CD4-positive, alpha-beta T cell treated with Interleukin-1 beta for 1 hour (primary cell): ENCODE measurements around the gene OSBPL5.
"Not testable (repeated sequence)": the region's sequence is repeated elsewhere in the genome, so short reads cannot be mapped to it uniquely, and the experiment has no call there.

ENCODE experiments used
- DNase-seq, 2 donors: peaks; one replicate each; pipeline ENCODE4 v3.0.0-alpha.2; 2020 to 2022

OSBPL5 gene

GRCh38 chr11:3120071-3120792 is 44.9 kb downstream of the OSBPL5 start:
- no peak for DNase-seq

DNA sequence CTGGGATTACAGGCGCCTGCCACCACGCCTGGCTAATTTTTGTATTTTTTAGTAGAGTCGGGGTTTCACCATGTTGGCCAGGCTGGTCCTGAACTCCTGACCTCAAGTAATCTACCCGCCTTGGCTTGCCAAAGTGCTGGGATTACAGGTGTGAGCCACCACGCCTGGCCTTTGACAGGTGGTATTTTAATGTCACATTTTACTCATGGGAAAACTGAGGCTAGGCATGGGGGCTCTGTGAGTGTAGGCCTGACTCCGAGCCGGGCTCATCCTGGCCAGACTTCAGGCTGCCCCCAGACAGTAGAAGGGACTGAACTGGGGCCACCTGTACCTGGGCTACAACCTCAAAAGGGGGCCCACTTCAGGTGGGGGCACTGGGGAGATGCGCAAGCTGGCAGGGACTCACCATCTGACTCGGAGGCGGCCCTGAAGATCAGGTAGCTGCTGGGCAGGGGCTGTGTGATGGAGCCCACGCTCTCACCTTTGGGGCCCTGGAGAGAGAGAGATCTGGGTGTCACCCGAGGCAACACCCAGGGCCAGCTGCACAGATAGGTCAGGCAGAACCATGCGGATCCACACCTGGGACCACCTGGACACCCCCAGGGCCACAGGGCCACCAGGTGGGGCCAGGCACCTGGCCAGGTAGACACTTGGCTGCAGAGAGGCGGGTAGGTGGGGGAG is 45.8 kb downstream of the OSBPL5 start:
- no peak for DNase-seq

DNA sequence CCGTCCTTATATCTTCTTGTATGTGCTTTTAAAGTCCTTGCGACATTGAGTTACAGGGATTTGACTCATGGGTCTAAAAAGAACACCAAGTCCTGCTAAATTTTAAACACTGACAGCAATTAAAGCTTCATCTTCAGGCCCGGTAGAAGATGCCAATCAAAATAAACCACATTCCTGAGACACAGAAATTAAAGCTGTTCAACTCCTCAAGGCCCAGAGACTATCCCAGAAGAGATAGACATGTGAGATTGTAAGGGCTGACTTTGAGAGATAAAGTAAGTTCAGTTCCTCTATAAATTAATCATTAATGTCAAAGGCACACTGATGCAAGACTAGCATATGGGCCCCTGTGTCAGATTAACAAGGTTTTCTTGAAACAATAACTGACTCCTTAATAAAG is 49.8 kb downstream of the OSBPL5 start:
- DNase-seq = no peak

GRCh38 chr11:3113661-3114060 is 51.4 kb downstream of the OSBPL5 start:
- not testable (repeated sequence) for DNase-seq

DNA sequence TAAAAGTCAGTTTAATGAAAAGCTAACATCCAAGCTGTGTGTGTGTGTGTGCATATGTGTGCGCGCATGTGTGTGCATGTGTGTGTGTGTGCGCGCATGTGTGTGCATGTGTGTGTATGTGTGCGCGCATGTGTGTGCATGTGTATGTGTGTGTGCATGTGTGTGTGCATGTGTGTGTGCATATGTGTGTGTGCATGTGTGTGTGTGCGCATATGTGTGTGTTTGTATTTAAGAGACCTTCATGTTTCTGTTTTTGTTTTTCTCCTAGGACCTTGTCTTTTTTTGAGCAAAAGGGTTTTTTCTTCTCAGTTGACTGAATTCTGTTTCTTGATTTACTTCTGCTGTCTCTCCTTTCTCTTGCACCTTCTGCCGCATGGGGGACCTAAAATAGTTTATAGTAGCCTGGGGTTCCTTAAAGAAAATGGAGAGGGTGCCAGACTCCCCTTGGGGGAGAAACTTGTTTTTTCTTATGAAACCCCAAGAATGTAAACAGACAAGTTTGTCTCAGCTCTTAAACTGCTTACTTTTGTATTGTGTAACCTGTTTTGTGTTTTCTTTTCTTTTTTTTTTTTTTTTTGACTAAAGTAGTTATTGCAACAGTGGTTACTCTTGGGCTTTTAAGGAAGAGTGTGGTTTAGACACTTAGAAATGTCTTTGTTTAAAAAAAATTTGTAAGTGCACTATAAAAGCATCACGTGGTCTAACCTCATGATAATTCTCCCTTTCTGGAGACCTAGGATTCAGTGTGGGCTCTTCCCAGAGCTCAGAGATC is 53.0 kb downstream of the OSBPL5 start:
- DNase-seq = no peak

DNA sequence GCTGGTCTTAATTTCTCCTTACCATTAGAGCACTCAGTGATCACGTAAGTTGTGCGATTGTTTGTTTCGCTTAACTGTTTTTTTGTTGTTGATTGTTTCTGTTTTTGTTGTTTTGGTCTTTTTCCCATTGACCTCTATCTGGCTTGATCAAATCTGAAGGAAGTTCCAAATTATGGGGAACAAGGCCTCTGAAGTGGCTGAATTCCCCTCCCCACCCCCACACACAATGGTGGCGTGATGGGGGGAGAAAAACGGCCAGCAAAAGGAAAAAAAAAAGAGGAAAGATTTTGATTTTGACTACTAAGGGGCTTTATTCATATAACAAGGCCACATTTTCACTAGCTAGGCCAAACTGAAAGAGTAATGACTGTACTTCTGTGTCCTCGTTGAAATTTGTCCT is 53.6 kb downstream of the OSBPL5 start:
- no peak for DNase-seq

DNA sequence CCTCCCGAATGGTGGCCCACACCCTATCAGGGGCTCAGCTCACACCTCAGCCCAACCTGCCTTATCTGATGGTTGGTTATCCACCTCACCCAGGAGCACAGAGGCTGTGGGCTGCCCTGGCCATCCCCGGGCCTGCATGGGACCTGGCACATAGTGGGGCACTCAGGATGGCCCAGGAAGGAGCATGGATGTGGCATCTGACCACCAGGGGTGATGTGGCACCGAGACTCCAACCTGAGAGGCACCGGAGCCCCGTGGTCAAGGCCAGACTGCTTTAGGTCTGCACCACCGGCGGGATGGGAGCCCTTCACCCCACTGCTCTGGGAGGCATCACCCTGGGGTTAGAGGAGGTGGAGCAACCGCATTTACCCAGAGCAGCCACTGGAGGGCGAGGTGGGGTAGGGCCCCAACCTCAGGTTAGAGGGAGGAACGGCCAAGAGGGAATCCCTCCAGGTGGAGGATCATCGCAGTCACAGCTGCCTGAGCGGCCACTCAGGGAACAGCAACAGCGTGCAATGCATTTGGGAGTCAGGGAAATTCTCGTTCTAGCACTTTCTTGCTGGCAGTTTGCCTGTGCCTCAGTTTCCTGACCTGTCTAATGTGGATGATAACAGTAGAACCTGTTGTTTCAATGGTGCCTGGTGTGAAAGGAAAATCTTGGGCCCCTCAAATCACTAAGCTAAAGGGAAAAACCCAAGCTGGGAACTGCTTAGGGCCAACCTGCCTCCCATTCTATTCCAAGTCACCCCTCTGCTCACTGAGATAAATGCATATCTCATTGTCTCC is 55.0 kb downstream of the OSBPL5 start:
- peak; percentile 27 to 35 for DNase-seq

- DNase-seq = no peak
Measured at GRCh38 chr11:3109434-3109833, 55.7 kb downstream of the OSBPL5 start.

DNA sequence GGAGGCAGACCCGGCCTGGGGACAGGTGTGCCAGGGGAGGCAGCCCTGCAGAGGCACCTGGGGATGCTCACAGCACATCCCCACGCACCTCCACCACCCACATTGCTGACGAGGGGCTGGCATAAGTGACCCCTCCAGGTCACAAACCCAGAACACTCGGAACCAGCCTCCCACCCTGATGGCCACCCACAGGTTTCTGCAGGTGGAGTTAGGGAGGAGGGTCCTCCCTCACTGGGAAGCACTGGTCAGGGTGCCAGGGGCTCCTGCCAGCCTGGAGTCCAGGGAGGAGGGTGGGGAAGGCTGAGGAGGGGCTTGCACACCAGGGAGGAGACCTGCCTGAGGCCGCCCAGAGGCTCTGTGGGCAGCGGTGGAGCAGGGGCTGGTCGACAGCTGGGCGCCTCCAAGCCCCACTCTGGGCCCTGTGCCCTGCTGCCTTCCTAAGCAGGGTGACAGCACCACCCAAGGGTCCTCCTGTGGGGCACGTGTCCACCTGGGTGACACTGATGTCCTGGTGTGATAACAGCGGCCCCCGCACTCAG is 56.9 kb downstream of the OSBPL5 start:
- DNase-seq = no peak

DNA sequence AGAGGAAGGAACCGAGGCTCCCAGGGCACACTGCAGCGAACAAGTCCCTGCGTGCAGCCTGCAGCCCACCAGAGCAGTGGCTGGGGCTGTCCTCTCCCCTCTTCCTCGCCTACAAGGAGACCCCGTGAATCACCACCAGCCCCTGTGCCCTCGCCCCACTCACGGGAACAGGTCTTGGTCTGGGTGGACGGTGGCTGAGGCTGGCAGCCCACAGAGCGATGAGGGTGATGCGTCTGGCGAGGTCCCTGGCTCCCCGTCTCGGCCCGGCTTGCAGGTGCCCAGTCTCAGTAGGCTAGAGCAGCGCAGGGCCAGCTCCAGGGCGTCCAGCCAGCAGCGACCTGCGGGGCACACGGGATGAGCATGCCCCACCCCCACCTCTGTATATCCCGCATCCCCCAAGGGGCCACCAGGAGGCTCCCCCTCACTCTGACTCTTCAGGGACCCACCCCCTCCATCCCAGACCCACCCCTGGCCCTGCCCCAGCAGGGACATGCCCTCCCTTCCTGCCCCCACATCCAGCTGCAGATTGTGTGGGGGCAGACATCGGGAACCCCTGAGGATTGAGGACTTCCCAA is 57.4 kb downstream of the OSBPL5 start:
- no peak for DNase-seq

GRCh38 chr11:3106736-3107524 is 58.2 kb downstream of the OSBPL5 start:
- no peak for DNase-seq

DNA sequence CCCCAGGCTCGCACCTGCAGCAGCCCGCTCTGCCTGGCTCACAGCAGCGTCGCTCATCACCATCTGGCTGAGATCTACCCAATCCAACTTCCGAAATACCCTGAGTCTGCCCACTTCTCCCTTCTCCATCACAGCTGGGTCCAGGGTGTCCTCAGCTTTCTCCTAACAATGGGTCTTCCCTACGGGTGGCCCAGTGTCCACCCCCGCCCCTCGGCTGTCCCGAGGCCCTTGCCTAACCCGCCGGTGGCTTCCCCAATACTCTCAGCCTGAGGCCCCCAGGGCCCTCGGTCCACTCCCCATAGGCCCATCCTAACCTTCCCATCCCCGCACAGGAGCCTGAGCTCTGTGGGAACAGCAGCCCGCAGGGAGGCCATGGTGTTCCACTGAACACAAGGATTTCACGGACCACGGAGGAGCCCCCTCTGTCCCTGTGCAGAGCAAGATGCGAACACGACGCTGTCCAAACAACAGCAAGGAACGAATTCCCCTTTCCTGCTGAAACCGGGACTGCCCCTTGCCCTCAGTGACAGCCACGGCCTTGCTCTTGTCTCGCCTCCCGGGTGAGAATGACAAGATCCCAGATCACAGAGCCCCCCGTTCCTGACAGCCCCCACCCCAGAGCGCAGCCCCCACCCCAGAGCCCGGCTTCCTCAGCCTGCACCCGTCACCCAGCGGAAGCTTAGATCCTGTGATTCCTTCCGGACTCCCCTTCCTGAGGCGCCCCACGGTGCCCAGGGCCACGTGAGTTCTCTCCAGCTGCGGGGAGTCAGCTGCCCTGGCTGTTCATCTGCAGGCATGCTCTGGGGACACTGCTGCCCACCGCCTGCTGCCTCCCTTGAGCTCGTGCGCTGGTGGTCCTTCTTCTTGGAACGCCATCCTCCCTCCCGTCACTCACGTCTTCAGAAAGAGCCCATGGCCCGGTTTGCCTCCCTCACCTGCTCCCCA is 59.0 kb downstream of the OSBPL5 start:
- no peak for DNase-seq

DNA sequence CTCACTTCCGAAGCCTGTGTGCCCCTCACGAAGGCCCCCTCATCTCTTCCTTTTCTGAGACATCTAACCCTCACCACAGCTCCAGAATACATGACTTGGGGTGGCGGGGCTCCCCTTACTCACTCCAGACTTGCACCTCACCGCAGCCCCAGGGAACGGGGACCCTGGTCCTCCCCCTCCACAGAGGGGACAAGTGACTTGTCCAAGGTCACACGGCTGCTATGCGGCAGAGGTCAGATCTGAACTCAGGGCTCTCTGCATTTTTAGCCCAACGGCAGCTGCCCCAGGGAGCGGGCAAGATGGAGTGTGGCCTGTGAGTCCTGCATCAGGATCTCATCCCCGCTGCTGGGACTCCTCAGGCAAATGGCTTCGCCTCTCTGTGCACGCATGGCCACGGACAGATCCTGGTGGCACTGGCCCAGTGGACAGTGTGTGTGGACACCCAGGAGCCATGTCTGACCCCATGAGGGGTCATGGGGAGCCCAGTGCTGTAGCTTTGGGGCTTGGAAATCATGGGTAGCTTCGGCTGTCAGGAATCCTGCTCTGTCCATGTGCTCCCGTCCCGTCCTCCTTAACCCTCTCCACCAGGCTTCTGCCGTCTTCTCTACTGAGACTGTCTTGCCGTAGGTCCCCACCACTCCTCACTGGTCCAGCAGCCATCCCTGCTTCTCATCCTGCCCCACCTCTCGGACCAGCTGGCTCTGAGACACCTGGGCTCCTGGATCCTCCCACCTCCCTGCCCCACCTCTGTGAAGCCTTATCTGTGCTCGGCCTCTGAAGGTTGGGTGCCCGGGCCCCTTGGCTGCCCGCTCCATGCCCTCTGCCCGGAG is 59.9 kb downstream of the OSBPL5 start:
- DNase-seq = no peak

GRCh38 chr11:3104051-3104714 is 60.9 kb downstream of the OSBPL5 start:
- DNase-seq = no peak

DNA sequence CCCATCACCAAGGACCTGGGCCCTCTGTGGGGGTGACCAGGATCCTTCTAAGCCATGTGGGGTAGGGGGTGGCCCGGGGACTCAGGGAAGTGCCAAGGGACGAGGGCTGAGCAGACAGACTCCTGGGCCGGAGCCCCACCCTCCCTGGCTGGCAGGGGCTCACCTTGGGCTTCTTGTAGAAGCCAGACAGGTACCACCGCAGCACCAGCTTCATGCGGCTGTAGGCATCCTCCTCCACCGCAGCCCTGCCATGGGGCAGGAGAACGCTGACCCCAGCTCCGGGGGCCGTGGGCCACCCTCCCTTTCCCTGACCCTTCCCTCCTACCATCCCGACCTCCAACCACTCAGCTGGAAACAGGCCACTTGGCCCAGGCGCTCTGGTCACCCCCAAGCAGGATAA is 62.0 kb downstream of the OSBPL5 start:
- no peak for DNase-seq

DNA sequence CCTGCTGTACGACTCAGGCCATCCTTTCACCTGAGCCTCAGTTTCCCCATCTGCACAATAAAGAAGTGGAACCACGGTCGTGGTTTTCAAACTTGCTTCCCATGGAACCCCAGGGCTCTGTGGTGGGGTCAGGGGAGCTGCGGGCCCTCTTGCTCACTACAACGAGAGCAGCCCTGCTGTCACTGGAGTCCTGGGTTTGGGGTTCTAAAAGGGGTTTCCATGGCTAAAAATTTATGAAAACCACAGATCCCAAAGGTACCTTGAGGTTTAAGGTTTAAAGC is 62.5 kb downstream of the OSBPL5 start:
- no peak for DNase-seq

DNA sequence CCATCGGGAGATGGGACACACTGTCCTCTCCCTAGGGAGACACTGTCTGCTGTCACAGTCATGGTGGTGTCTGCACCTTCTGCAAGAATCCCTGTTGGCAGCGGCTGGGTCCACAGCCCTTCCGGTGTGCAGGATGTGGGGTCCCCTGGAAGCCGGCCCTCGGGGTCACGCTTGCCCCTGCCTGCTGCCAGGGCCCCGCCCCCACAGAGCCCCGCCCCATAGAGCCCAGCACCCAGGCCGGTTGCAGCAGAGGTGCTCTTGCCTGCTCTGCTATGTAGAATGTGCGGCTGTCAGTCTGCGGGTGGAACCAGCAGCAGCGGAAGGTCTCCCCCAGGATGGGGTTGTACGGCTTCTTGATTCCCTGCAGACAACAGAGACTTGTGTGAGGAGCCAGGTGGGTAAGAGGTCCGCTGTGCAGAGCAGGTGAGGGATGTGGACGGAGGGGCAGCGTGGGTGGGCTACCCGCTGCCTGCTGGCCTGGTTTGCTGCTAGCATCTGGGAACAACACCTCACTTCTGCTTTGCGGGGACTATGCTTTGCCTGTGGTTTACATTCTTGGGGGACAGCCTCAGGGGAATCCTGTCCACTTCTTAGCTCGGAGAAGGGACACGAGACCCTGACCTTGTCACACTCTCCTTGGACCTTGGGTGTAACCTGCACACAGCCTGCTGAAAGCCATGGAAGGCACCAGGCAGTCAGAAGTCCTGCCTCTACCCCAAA is 63.0 kb downstream of the OSBPL5 start:
- no peak for DNase-seq

DNA sequence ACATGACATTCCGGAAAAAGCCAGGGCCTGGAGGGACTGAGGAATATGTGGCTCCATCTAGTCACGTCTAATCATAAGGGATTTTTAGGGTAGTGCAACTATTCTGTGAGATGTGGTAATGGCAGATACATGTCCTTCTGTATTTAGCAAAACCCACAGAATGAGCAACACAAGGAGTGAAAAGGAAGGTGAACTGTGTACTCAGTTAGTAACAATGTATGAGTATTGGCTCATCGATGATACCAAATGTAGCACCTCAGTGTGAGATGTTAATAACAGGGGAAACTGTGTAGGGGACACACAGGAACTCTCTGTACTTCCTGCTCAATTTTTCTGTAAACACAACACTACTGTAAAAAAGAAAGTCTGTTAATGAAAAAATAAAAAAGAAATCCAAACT is 65.9 kb downstream of the OSBPL5 start:
- DNase-seq = no peak
